HG02981 (cell line): ENCODE results near the gene PPP6R2.
"Not testable (repeated sequence)": the region's sequence is repeated elsewhere in the genome, so short reads cannot be mapped to it uniquely, and the experiment has no call there.

Experiments used
- ATAC-seq: cut with Tn5 transposase; IDR thresholded peaks from one replicate; pipeline ENCODE4 v1.9.1; 2021; ENCODE audit warnings: mild to moderate bottlenecking, moderate library complexity; ENCODE audit not compliant: unreplicated experiment

Gene PPP6R2

GRCh38 chr22:50317674-50318073 lies 25.5 kb upstream of the PPP6R2 start:
- ATAC-seq = no peak

GRCh38 chr22:50318356-50318697 lies 24.8 kb upstream of the PPP6R2 start:
- ATAC-seq = no peak

- ATAC-seq = no peak
These were observed 24.3 kb upstream of the PPP6R2 start for GRCh38 chr22:50318698-50319411.

GRCh38 chr22:50319503-50319951 lies 23.6 kb upstream of the PPP6R2 start:
- ATAC-seq = no peak

GRCh38 chr22:50320116-50320515 lies 23.0 kb upstream of the PPP6R2 start:
- no peak for ATAC-seq

GRCh38 chr22:50320671-50321325 lies 22.3 kb upstream of the PPP6R2 start:
- no peak for ATAC-seq

- not testable (repeated sequence) for ATAC-seq
These were observed 20.6 kb upstream of the PPP6R2 start for GRCh38 chr22:50322382-50323104.

- ATAC-seq = no peak
These were observed 19.2 kb upstream of the PPP6R2 start for GRCh38 chr22:50323900-50324299.

- no peak for ATAC-seq
These were observed 17.5 kb upstream of the PPP6R2 start for GRCh38 chr22:50325444-50326224.

GRCh38 chr22:50326225-50326955 lies 16.7 kb upstream of the PPP6R2 start:
- ATAC-seq = peak; percentile 29

GRCh38 chr22:50326956-50327710 lies 16.0 kb upstream of the PPP6R2 start, which contains the start of gene DENND6B:
Gene DENND6B (minus strand): TSS chr22:50327012. CDS start chr22:50326988, 24 bp downstream.
- peak; percentile 88 for ATAC-seq

GRCh38 chr22:50327711-50328019 lies 15.5 kb upstream of the PPP6R2 start:
- ATAC-seq = no peak

GRCh38 chr22:50329236-50329635 lies 13.9 kb upstream of the PPP6R2 start:
- no peak for ATAC-seq

GRCh38 chr22:50334433-50334832 lies 8.7 kb upstream of the PPP6R2 start:
- not testable (repeated sequence) for ATAC-seq

- ATAC-seq = no peak
These were observed 5.7 kb upstream of the PPP6R2 start for GRCh38 chr22:50337262-50338041.

- no peak for ATAC-seq
These were observed 5.0 kb upstream of the PPP6R2 start for GRCh38 chr22:50338042-50338573.

GRCh38 chr22:50338860-50339462 lies 4.2 kb upstream of the PPP6R2 start:
- no peak for ATAC-seq
